Stomach (tissue), 4 donors: ENCODE data around the gene GPR143.
A peak's percentile ranks its signal among the peaks of the same experiment; 100 is the strongest.

Source experiments
- CTCF ChIP-seq, 7 experiments: fragments of 450-650 bp in 4 of 7; fragments of 200-600 bp in 3 of 7; sonication (generic) in 3 of 7; IDR thresholded peaks; one replicate each; pipeline ENCODE4 v1.5.1; 2016 to 2019; ENCODE audit warnings: antibody characterized with exemption in 7 of 7, control low read depth in 2 of 7, mild to moderate bottlenecking in 1 of 7
- POLR2AphosphoS5 ChIP-seq, 3 donors: sonication (generic); formaldehyde crosslinking; IDR thresholded peaks; one replicate each; pipeline ENCODE4 v1.6.1; 2016; ENCODE audit warnings: antibody characterized with exemption in 3 of 3

GRCh38 chrX:9708923-9709553, 56.6 kb downstream of the GPR143 start:
- TF ChIP-seq POLR2AphosphoS5 (IDR thresholded peaks at IDR 0.05) (no peak), CTCF (IDR thresholded peaks at IDR 0.05) (peak in 5 of 7 experiments; percentile 50 to 78 (median 65))
